Upper lobe of left lung (tissue), 4 donors: ENCODE results near the gene LTBR.

Source experiments
- CTCF ChIP-seq, 6 experiments: fragments of 450-650 bp in 4 of 6; fragments of 200-600 bp in 2 of 6; sonication (generic) in 2 of 6; IDR thresholded peaks; one replicate each; pipeline ENCODE4 v1.5.1; 2016 to 2019; ENCODE audit warnings: antibody characterized with exemption in 6 of 6
- POLR2A ChIP-seq, 4 donors: fragments of 450-650 bp; IDR thresholded peaks; one replicate each; pipeline ENCODE4 v1.5.1; 2016 to 2017; ENCODE audit warnings: antibody characterized with exemption in 4 of 4, mild to moderate bottlenecking in 2 of 4

GRCh38 chr12:6338955-6339354 is 45.0 kb upstream of the LTBR start:
- TF ChIP-seq CTCF (IDR thresholded peaks at IDR 0.05) (no peak), POLR2A (IDR thresholded peaks at IDR 0.05) (no peak)
